Measurements from ENCODE around the gene COX4I2.

DNA sequence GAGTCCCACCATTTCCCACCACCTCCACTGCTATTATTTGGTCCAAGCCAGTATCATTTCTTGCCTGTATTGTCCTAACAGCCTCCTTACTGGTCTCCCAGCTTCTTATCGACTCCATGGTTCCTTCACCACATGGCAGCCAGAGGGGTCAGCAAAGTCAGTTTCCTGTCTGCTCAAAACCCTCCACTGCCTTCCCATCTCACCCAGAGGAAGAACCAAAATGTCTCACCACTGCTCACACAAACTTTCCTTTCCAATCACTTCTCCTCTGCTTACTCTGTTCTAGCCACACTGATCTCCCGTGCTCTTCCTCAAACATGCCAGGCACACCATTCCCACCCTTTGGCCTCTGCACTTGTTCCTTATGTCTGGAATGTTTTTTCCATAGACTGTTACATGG, 45.2 kb downstream of the COX4I2 start:
- TF ChIP-seq FOXA1 (IDR thresholded peaks at IDR 0.05), result no peak
- TF ChIP-seq ELF4 (IDR thresholded peaks at IDR 0.05), result no peak
